Breast epithelium (tissue), 4 donors: ENCODE results near the gene FBXW12. TPM values are rescaled to one million over a fixed set of nuclear protein-coding genes. Genes with fewer than 3 reads are reported as not detected.

Experiments
- DNase-seq, 2 donors: peaks; one replicate each; pipeline ENCODE4 v3.0.0-alpha.2; 2019; ENCODE audit warnings: low spot score in 2 of 2
- H3K27ac ChIP-seq, 2 donors: fragments of 200-600 bp; sonication (generic) in 1 of 2; one replicate each; pipeline ENCODE4 v1.5.1; 2016 to 2019; ENCODE audit warnings: mild to moderate bottlenecking in 1 of 2
- H3K27me3 ChIP-seq, 2 donors: fragments of 200-600 bp; sonication (generic) in 1 of 2; one replicate each; pipeline versions ENCODE4 v1.5.1 to v1.6.0; 2017 to 2019; ENCODE audit warnings: control low read depth in 1 of 2, mild to moderate bottlenecking in 1 of 2
- H3K36me3 ChIP-seq: fragments of 200-600 bp; one replicate; pipeline ENCODE4 v1.5.1; 2019
- H3K4me1 ChIP-seq, 2 donors: fragments of 200-600 bp; sonication (generic); one replicate each; pipeline ENCODE4 v1.5.1; 2016 to 2019; ENCODE audit warnings: control low read depth in 1 of 2
- H3K4me3 ChIP-seq, 3 donors: fragments of 200-600 bp; sonication (generic); 1 replicate in 2 of 3; 2 replicates in 1 of 3; pipeline ENCODE4 v1.5.1; 2016 to 2019; ENCODE audit warnings: mild to moderate bottlenecking in 3 of 3, moderate library complexity in 2 of 3
- H3K9me3 ChIP-seq, 2 donors: fragments of 200-600 bp; sonication (generic) in 1 of 2; one replicate each; pipeline ENCODE4 v1.5.1; 2016 to 2019; ENCODE audit warnings: control low read depth in 1 of 2
- POLR2A ChIP-seq: fragments of 450-650 bp; IDR thresholded peaks from one replicate; pipeline ENCODE4 v1.6.1; 2016; ENCODE audit warnings: antibody characterized with exemption, mild to moderate bottlenecking, moderate library complexity
- POLR2AphosphoS5 ChIP-seq, 3 donors: sonication (generic); formaldehyde crosslinking; IDR thresholded peaks; one replicate each; pipeline ENCODE4 v1.6.1; 2017; ENCODE audit warnings: antibody characterized with exemption in 3 of 3
- intact Hi-C: fragments of 100-400 bp; cut with DNase I; formaldehyde crosslinking; loops from one replicate; pipeline ENCODE4 v1.15.1; 2023; ENCODE audit warnings: low total_unique reads
- total RNA-seq, 3 donors: library from RNA; depleted of rRNA; stranded (reverse); fragments of >200 nt; gene quantifications; one replicate each; pipeline ENCODE4 v1.1.0, GENCODE V29; 2016
- TF ChIP-seq, protein P1 (sequence below), 3 donors: fragments of 450-650 bp; IDR thresholded peaks; one replicate each; pipeline ENCODE4 v1.5.1; 2016 to 2017; ENCODE audit warnings: antibody characterized with exemption in 3 of 3, mild to moderate bottlenecking in 3 of 3, moderate library complexity in 3 of 3

The FBXW12 gene
- total RNA-seq, 3 donors from 2014 or later: 0.32 to 0.66 TPM; not detected in 1

DNA sequence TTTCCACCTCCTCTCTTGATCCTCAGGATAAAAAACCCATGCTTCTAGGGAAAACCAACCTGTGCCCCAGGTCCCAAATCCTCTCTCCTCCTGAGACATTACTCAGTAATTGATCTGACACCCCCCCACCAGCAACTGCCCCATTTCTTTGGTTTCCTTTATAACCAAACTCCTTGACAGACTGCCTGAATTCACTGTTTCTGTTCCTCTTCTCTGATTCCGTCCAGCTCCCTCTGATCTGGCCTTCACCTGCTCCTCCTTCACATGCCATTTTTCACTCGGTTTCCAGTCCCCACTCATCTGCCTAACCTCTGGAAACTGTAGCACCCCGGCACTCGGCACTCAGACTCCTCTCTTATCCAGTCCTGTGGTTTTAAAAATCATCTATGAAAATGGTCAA lies 65.8 kb downstream of the FBXW12 start:
- TF ChIP-seq, protein P1, sequence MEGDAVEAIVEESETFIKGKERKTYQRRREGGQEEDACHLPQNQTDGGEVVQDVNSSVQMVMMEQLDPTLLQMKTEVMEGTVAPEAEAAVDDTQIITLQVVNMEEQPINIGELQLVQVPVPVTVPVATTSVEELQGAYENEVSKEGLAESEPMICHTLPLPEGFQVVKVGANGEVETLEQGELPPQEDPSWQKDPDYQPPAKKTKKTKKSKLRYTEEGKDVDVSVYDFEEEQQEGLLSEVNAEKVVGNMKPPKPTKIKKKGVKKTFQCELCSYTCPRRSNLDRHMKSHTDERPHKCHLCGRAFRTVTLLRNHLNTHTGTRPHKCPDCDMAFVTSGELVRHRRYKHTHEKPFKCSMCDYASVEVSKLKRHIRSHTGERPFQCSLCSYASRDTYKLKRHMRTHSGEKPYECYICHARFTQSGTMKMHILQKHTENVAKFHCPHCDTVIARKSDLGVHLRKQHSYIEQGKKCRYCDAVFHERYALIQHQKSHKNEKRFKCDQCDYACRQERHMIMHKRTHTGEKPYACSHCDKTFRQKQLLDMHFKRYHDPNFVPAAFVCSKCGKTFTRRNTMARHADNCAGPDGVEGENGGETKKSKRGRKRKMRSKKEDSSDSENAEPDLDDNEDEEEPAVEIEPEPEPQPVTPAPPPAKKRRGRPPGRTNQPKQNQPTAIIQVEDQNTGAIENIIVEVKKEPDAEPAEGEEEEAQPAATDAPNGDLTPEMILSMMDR (IDR thresholded peaks at IDR 0.05): no peak
- TF ChIP-seq POLR2A: no peak
- no peak for TF ChIP-seq POLR2AphosphoS5 (IDR thresholded peaks at IDR 0.05)
- Histone ChIP-seq H3K4me1 (peaks cover 4 to 9% of the 10 kb centered on the region in 2 donors), H3K4me3 (no peak overlapping the region), H3K9me3 (no peaks in the 10 kb centered on the region), H3K27ac (no peak overlapping the region), H3K27me3 (no peaks in the 10 kb centered on the region), H3K36me3 (no peaks in the 10 kb centered on the region)
- intact Hi-C loops: no loop called here
- no peak for DNase-seq

DNA sequence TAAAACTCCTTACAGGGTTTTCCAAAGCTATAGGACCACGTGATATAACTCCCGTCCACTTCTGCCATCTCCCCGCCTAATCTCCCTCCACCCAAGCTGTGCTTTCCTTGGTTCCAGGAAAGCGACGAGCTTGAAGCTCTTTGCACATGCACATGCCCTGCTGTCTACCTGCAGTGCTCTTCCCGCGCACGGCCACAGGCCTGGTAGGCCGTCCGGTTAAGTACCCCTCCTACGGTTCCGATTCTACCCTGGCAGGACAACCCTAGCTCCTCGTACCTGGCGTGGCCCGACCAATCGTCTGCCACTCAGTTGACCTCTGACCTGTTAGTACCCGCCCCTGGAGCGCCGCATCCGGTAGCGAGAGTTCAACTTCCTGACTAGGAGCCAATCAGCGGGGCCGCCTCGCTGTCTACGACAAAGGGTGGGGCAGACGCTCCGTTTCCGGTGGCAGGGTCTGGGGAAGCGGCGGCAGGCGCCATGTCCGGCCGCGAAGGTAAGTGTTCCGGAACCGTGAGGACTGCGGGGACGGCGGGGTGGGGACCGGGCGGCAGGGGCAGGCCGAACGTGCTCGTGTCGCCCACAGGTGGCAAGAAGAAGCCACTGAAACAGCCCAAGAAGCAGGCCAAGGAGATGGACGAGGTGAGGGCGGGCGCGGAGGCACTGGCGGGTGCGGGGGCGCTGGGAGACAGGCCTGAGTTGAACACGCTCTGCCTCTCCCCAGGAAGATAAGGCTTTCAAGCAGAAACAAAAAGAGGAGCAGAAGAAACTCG lies 68.0 kb downstream of the FBXW12 start, which contains the start of the genes CCDC51 and TMA7:
TSS of gene CCDC51 (minus strand) at position 300 of the 770 bp plus-strand sequence. CDS start 4,991 bp downstream, outside the sequence.
TSS of gene TMA7 (plus strand) at position 438 of the 770 bp plus-strand sequence. CDS start at position 478, 40 bp downstream.
- Histone ChIP-seq H3K27me3 (no peaks in the 10 kb centered on the region), H3K27ac (peak within 1 kb of the TSS; percentile 94), H3K9me3 (no peaks in the 10 kb centered on the region), H3K4me3 (peak within 1 kb of the TSS; percentile 72 to 92 (median 75)), H3K36me3 (no peaks in the 10 kb centered on the region), H3K4me1 (peaks cover 4 to 9% of the 10 kb centered on the region in 2 donors)
- intact Hi-C loops: no loop called here
- peak; percentile 99 to 100 for DNase-seq
- TF ChIP-seq POLR2AphosphoS5 (IDR thresholded peaks at IDR 0.05) (peak; percentile 93 to 99 (median 97)), POLR2A (peak; percentile 93)
- TF ChIP-seq, protein P1 (IDR thresholded peaks at IDR 0.05): no peak

DNA sequence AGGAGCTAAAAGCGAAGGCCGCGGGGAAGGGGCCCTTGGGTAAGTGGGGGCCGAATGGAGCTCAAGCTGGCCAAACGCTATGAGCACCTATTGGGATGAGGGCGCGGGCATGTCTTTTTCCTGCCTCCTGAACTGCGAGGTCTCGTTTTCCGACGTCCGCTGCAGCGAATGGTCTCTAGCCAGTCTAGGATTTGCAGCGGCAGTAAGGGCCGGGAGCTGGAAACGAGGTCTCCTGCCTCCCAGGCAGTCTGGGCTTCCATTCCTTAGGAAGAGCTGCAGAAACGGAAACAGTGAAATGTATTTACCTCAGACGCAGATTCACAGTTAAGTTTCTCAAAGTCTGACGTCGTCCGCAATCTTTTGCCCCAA lies 68.6 kb downstream of the FBXW12 start:
- Histone ChIP-seq H3K36me3 (no peaks in the 10 kb centered on the region), H3K9me3 (no peaks in the 10 kb centered on the region), H3K4me3 (peak overlapping the region; percentile 72 to 92 (median 75)), H3K4me1 (peaks cover 4 to 9% of the 10 kb centered on the region in 2 donors), H3K27me3 (no peaks in the 10 kb centered on the region), H3K27ac (peak overlapping the region; percentile 94)
- no peak for TF ChIP-seq POLR2A
- no peak for TF ChIP-seq POLR2AphosphoS5 (IDR thresholded peaks at IDR 0.05)
- TF ChIP-seq, protein P1 (IDR thresholded peaks at IDR 0.05): no peak
- no peak for DNase-seq
- intact Hi-C loops: no loop called here

DNA sequence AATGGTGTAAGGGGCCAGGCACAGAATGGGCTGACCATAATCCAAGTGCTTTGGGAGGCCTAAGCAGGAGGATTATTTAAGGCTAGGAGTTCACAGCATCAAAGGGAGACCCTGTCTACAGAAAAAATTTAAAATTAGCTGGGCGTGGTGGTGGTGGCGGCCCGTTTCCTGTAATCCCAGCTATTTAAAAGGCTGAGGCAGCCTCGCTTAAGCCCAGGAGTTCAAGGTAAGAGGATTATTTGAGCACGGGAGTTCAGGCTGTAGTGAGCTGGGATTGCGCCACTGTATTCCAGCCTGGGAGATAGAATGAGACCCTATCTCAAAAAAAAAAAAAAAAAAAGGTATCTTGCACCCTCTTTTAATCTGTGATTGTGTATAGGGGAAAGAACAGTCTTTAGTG lies 69.9 kb downstream of the FBXW12 start:
- peak overlapping the region in 1 of 2 donors; percentile 94 for H3K27ac ChIP-seq
- H3K36me3 ChIP-seq: no peaks in the 10 kb centered on the region
- TF ChIP-seq POLR2A (no peak), POLR2AphosphoS5 (IDR thresholded peaks at IDR 0.05) (no peak)
- TF ChIP-seq, protein P1 (IDR thresholded peaks at IDR 0.05): no peak
- peak overlapping the region in 1 of 3 donors; percentile 75 for H3K4me3 ChIP-seq
- H3K9me3 ChIP-seq: no peaks in the 10 kb centered on the region
- H3K27me3 ChIP-seq: no peaks in the 10 kb centered on the region
- no peak for DNase-seq
- peaks cover 7 to 9% of the 10 kb centered on the region in 2 donors for H3K4me1 ChIP-seq
- intact Hi-C loops: no loop called here

Other genes starting within 250 kb of the FBXW12 start
- 1 to 10 TPM in 2 of 3 donors, under 1 TPM in 1; 0.80 to 2.6 (median 1.3) TPM for gene CDC25A, start 183.8 kb upstream of the FBXW12 start, total RNA-seq
- 1 to 10 TPM in 1 of 3 donors, not detected in 2; 2.9 TPM for gene CAMP, start 148.7 kb upstream of the FBXW12 start, total RNA-seq
- gene ZNF589, start 131.1 kb upstream of the FBXW12 start, total RNA-seq: 10 to 100 TPM; 16.1 to 18.4 (median 17.6) TPM
- 10 to 100 TPM; 24.6 to 38.5 (median 34.1) TPM for gene NME6, start 70.9 kb upstream of the FBXW12 start, total RNA-seq
- gene SPINK8, start 38.6 kb upstream of the FBXW12 start, total RNA-seq: not detected
- gene PLXNB1, start 57.9 kb downstream of the FBXW12 start, total RNA-seq: 100 to 1,000 TPM in 2 of 3 donors, 10 to 100 TPM in 1; 60.2 to 182 (median 148) TPM
- gene CCDC51, start 67.9 kb downstream of the FBXW12 start, total RNA-seq: 10 to 100 TPM; 12.5 to 14.7 (median 13.9) TPM
- 100 to 1,000 TPM; 270 to 343 (median 333) TPM for gene TMA7, start 68.0 kb downstream of the FBXW12 start, total RNA-seq
- 1 to 10 TPM; 8.2 to 8.6 (median 8.2) TPM for gene ATRIP, start 74.5 kb downstream of the FBXW12 start, total RNA-seq
- gene SHISA5, start 132.0 kb downstream of the FBXW12 start, total RNA-seq: 10 to 100 TPM; 65.6 to 90.1 (median 77.0) TPM
- 1 to 10 TPM; 1.8 to 6.9 (median 5.2) TPM for gene PFKFB4, start 184.6 kb downstream of the FBXW12 start, total RNA-seq
- under 1 TPM in 1 of 3 donors, not detected in 2; 0.44 TPM for gene UCN2, start 191.6 kb downstream of the FBXW12 start, total RNA-seq
- 10 to 100 TPM in 2 of 3 donors, under 1 TPM in 1; 0.48 to 18.6 (median 12.5) TPM for gene COL7A1, start 223.1 kb downstream of the FBXW12 start, total RNA-seq
- 100 to 1,000 TPM; 163 to 230 (median 180) TPM for gene UQCRC1, start 237.4 kb downstream of the FBXW12 start, total RNA-seq
- not detected for gene TMEM89, start 249.6 kb downstream of the FBXW12 start, total RNA-seq